KOPT-K1 (cell line): ENCODE results near the gene EYS.

Experiments
- H3K27ac ChIP-seq: fragments of 200-600 bp; sonication (generic); 2 replicates; pipeline ENCODE4 v1.5.1; 2016; ENCODE audit warnings: antibody characterized with exemption, mild to moderate bottlenecking, low read depth, low read length; ENCODE audit not compliant: poor library complexity, severe bottlenecking
- H3K36me3 ChIP-seq: fragments of 200-600 bp; sonication (generic); 2 replicates; pipeline ENCODE4 v1.5.1; 2017; ENCODE audit warnings: antibody characterized with exemption, mild to moderate bottlenecking, low read length, moderate library complexity; ENCODE audit not compliant: insufficient read depth
- H3K9me3 ChIP-seq: fragments of 200-600 bp; sonication (generic); 2 replicates; pipeline ENCODE4 v1.5.1; 2017; ENCODE audit warnings: antibody characterized with exemption, low read length, mild to moderate bottlenecking; ENCODE audit not compliant: insufficient read depth, poor library complexity, severe bottlenecking

Gene EYS

GRCh38 chr6:64691064-64691463, 1016.0 kb downstream of the EYS start:
- Histone ChIP-seq H3K27ac (no peak overlapping the region), H3K9me3 (no peaks in the 10 kb centered on the region), H3K36me3 (no peaks in the 10 kb centered on the region)

- no peaks in the 10 kb centered on the region for H3K9me3 ChIP-seq
- H3K27ac ChIP-seq = no peak overlapping the region
- no peaks in the 10 kb centered on the region for H3K36me3 ChIP-seq
Measured at GRCh38 chr6:64685401-64685800, 1021.6 kb downstream of the EYS start.

GRCh38 chr6:64683682-64684081, 1023.3 kb downstream of the EYS start:
- Histone ChIP-seq H3K9me3 (no peaks in the 10 kb centered on the region), H3K27ac (no peak overlapping the region)

GRCh38 chr6:64681416-64682160, 1025.4 kb downstream of the EYS start:
- no peaks in the 10 kb centered on the region for H3K36me3 ChIP-seq
- no peak overlapping the region for H3K27ac ChIP-seq

More at GRCh38 chr6:64683682-64684081, 1023.3 kb downstream of the EYS start:
- H3K36me3 ChIP-seq = no peaks in the 10 kb centered on the region

GRCh38 chr6:64680446-64680845, 1026.6 kb downstream of the EYS start:
- no peak overlapping the region for H3K27ac ChIP-seq
- H3K36me3 ChIP-seq = no peaks in the 10 kb centered on the region
- no peaks in the 10 kb centered on the region for H3K9me3 ChIP-seq

More at GRCh38 chr6:64681416-64682160, 1025.4 kb downstream of the EYS start:
- H3K9me3 ChIP-seq = no peaks in the 10 kb centered on the region

GRCh38 chr6:64679416-64679815, 1027.6 kb downstream of the EYS start:
- Histone ChIP-seq H3K36me3 (no peaks in the 10 kb centered on the region), H3K27ac (no peak overlapping the region), H3K9me3 (no peaks in the 10 kb centered on the region)

GRCh38 chr6:64672651-64673050, 1034.4 kb downstream of the EYS start:
- Histone ChIP-seq H3K27ac (no peak overlapping the region), H3K9me3 (no peaks in the 10 kb centered on the region), H3K36me3 (no peaks in the 10 kb centered on the region)

GRCh38 chr6:64672131-64672530, 1034.9 kb downstream of the EYS start:
- Histone ChIP-seq H3K36me3 (no peaks in the 10 kb centered on the region), H3K9me3 (no peaks in the 10 kb centered on the region)

GRCh38 chr6:64665137-64665536, 1041.9 kb downstream of the EYS start:
- H3K9me3 ChIP-seq = no peaks in the 10 kb centered on the region
- H3K36me3 ChIP-seq = no peaks in the 10 kb centered on the region
- H3K27ac ChIP-seq = no peak overlapping the region

More at GRCh38 chr6:64672131-64672530, 1034.9 kb downstream of the EYS start:
- no peak overlapping the region for H3K27ac ChIP-seq

GRCh38 chr6:64664480-64664879, 1042.5 kb downstream of the EYS start:
- no peaks in the 10 kb centered on the region for H3K36me3 ChIP-seq
- H3K9me3 ChIP-seq = no peaks in the 10 kb centered on the region
- H3K27ac ChIP-seq = no peak overlapping the region

- no peak overlapping the region for H3K27ac ChIP-seq
- H3K9me3 ChIP-seq = no peaks in the 10 kb centered on the region
- H3K36me3 ChIP-seq = no peaks in the 10 kb centered on the region
Measured at GRCh38 chr6:64644024-64644423, 1063.0 kb downstream of the EYS start.

GRCh38 chr6:64630901-64631300, 1076.1 kb downstream of the EYS start:
- no peaks in the 10 kb centered on the region for H3K9me3 ChIP-seq
- H3K36me3 ChIP-seq = no peaks in the 10 kb centered on the region
- H3K27ac ChIP-seq = no peak overlapping the region

- Histone ChIP-seq H3K9me3 (no peaks in the 10 kb centered on the region), H3K36me3 (no peaks in the 10 kb centered on the region), H3K27ac (no peak overlapping the region)
Measured at GRCh38 chr6:64622944-64623343, 1084.1 kb downstream of the EYS start.

GRCh38 chr6:64602993-64603392, 1104.0 kb downstream of the EYS start:
- H3K9me3 ChIP-seq = no peaks in the 10 kb centered on the region
- H3K27ac ChIP-seq = no peak overlapping the region
- no peaks in the 10 kb centered on the region for H3K36me3 ChIP-seq

- Histone ChIP-seq H3K27ac (no peak overlapping the region), H3K9me3 (no peaks in the 10 kb centered on the region), H3K36me3 (no peaks in the 10 kb centered on the region)
Measured at GRCh38 chr6:64591676-64592036, 1115.4 kb downstream of the EYS start.

- Histone ChIP-seq H3K9me3 (no peaks in the 10 kb centered on the region), H3K36me3 (no peaks in the 10 kb centered on the region), H3K27ac (no peak overlapping the region)
Measured at GRCh38 chr6:64590965-64591675, 1115.9 kb downstream of the EYS start.
